ENCODE results near the gene TEX12.

DNA sequence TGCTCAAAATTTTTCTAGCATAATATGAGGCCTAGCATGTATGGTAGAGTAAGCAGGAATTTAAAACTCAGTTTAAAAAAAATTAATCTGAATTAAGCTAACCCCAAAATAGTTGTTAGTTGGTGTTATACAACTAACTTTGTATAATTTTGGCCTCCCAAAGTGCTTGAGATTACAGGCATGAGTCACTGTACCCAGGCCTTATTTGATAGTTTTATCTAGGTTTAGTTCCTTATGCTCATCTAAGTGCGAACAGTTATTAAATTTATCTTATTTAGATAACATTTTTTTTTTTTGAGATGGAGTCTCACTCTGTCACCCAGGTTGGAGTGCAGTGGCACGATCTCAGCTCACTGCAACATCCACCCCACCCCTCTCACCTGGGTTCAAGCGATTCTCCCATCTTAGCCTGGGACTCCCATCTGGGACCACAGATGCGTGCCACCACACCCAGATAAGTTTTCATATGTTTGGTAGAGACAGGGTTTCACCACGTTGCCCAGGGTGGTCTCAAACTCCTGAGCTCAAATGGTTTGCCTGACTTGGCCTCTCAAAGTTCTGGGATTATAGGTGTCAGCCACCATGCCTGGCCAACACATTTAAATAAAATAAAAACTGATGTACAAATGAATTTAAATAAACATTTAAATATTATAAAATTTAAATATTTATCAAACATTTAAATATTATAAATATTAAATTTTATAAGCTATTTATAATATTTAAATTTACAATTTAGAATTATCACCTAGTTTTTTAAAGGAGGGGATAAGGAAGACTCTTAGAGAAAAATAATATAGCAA is 10.8 kb upstream of the TEX12 start:
- TF ChIP-seq, protein P1, sequence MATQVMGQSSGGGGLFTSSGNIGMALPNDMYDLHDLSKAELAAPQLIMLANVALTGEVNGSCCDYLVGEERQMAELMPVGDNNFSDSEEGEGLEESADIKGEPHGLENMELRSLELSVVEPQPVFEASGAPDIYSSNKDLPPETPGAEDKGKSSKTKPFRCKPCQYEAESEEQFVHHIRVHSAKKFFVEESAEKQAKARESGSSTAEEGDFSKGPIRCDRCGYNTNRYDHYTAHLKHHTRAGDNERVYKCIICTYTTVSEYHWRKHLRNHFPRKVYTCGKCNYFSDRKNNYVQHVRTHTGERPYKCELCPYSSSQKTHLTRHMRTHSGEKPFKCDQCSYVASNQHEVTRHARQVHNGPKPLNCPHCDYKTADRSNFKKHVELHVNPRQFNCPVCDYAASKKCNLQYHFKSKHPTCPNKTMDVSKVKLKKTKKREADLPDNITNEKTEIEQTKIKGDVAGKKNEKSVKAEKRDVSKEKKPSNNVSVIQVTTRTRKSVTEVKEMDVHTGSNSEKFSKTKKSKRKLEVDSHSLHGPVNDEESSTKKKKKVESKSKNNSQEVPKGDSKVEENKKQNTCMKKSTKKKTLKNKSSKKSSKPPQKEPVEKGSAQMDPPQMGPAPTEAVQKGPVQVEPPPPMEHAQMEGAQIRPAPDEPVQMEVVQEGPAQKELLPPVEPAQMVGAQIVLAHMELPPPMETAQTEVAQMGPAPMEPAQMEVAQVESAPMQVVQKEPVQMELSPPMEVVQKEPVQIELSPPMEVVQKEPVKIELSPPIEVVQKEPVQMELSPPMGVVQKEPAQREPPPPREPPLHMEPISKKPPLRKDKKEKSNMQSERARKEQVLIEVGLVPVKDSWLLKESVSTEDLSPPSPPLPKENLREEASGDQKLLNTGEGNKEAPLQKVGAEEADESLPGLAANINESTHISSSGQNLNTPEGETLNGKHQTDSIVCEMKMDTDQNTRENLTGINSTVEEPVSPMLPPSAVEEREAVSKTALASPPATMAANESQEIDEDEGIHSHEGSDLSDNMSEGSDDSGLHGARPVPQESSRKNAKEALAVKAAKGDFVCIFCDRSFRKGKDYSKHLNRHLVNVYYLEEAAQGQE (IDR thresholded peaks at IDR 0.05; ENCODE audit: unreplicated experiment): no peak
- TF ChIP-seq, protein P2, sequence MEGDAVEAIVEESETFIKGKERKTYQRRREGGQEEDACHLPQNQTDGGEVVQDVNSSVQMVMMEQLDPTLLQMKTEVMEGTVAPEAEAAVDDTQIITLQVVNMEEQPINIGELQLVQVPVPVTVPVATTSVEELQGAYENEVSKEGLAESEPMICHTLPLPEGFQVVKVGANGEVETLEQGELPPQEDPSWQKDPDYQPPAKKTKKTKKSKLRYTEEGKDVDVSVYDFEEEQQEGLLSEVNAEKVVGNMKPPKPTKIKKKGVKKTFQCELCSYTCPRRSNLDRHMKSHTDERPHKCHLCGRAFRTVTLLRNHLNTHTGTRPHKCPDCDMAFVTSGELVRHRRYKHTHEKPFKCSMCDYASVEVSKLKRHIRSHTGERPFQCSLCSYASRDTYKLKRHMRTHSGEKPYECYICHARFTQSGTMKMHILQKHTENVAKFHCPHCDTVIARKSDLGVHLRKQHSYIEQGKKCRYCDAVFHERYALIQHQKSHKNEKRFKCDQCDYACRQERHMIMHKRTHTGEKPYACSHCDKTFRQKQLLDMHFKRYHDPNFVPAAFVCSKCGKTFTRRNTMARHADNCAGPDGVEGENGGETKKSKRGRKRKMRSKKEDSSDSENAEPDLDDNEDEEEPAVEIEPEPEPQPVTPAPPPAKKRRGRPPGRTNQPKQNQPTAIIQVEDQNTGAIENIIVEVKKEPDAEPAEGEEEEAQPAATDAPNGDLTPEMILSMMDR (conservative IDR thresholded peaks at IDR 0.05; ENCODE audit: low read depth in 2 of 2): no peak
- no peak for TF ChIP-seq ZNF114 (CRISPR knock-in tag; IDR thresholded peaks at IDR 0.05)
- TF ChIP-seq CREB1 (CRISPR knock-in tag; IDR thresholded peaks at IDR 0.05; ENCODE audit: low read depth): no peak
- TF ChIP-seq EZH2phosphoT487 (IDR thresholded peaks at IDR 0.05; ENCODE audit: unreplicated experiment): no peak
- TF ChIP-seq JUNB (IDR thresholded peaks at IDR 0.05; ENCODE audit: unreplicated experiment): no peak
